ENCODE data around the gene DET1.
"Not testable (repeated sequence)": the region's sequence is repeated elsewhere in the genome, so short reads cannot be mapped to it uniquely, and the experiment has no call there.

Gene DET1

GRCh38 chr15:88470625-88471372, 75.7 kb downstream of the DET1 start:
- DNase-seq (ENCODE audit: extremely low spot score, insufficient read length, low read depth): no peak
- FAIRE-seq: no peak

GRCh38 chr15:88469321-88469720, 77.2 kb downstream of the DET1 start:
- no peak for FAIRE-seq
- no peak for DNase-seq (ENCODE audit: extremely low spot score, insufficient read length, low read depth)

GRCh38 chr15:88468721-88469120, 77.8 kb downstream of the DET1 start:
- not testable (repeated sequence) for FAIRE-seq; DNase-seq (ENCODE audit: extremely low spot score, insufficient read length, low read depth)

GRCh38 chr15:88467935-88468528, 78.4 kb downstream of the DET1 start:
- FAIRE-seq (no peak), DNase-seq (ENCODE audit: extremely low spot score, insufficient read length, low read depth) (no peak)

- FAIRE-seq (peak; percentile 85), DNase-seq (ENCODE audit: extremely low spot score, insufficient read length, low read depth) (peak; percentile 79)
Measured at GRCh38 chr15:88467073-88467934, 79.2 kb downstream of the DET1 start, which contains the start of the genes MRPL46 and MRPS11. TSS of gene MRPL46 (minus strand) at chr15:88467388. CDS start at chr15:88467377, 11 bp downstream. TSS of gene MRPS11 (plus strand) at chr15:88467708. CDS start at chr15:88467718, 10 bp downstream.

GRCh38 chr15:88465633-88466224, 80.8 kb downstream of the DET1 start:
- no peak for DNase-seq (ENCODE audit: extremely low spot score, insufficient read length, low read depth)
- no peak for FAIRE-seq

- FAIRE-seq (no peak), DNase-seq (ENCODE audit: extremely low spot score, insufficient read length, low read depth) (no peak)
Measured at GRCh38 chr15:88463870-88464532, 82.5 kb downstream of the DET1 start.

Data from GM18507 (cell line).